GM12801 (cell line): Measurements from ENCODE around the gene RASGEF1B.

Experiments
- TF ChIP-seq, protein P1 (sequence below): IDR thresholded peaks from one replicate; pipeline ENCODE4 v1.5.1; 2011; ENCODE audit warnings: control low read depth; ENCODE audit not compliant: insufficient read length; ENCODE audit errors: extremely low read depth

RASGEF1B gene

DNA sequence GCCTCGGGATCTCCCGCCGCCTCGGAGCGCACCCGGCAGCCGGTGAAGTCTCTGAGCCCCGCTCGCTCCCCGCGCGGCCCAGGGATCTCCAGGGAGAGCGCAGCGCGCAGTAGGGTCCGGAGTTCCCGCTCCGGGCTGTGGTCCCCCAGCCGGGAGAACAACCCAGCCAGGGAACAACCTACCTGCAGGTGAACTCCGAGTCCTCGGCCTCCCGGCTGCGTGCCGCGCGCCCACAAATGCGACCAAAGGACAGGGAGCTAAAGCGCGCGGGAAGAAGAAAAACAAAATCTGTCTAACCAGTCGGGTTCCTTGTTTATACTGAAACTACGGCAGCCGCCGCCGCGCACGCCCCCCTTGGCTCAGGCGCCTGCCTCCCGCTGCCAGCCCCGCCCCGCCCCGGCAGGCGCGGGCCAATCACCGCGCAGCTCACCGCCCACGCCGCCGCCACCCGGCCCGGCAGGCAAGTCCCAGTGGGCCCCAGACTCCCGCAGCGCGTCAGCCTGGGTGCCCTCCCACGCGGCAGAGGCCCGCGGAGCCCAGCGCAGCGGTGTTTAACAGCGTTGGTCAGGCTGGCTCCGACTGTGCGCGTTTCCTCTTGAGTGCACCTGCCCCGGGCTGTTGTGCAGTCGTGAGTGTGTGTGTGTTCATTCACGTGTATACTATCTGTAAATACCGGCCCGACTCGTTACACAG is at the start of gene RASGEF1B:
RASGEF1B (minus strand) TSS at position 320 of the 693 bp plus-strand sequence. CDS start 12,399 bp downstream, outside the sequence.
- TF ChIP-seq, protein P1, sequence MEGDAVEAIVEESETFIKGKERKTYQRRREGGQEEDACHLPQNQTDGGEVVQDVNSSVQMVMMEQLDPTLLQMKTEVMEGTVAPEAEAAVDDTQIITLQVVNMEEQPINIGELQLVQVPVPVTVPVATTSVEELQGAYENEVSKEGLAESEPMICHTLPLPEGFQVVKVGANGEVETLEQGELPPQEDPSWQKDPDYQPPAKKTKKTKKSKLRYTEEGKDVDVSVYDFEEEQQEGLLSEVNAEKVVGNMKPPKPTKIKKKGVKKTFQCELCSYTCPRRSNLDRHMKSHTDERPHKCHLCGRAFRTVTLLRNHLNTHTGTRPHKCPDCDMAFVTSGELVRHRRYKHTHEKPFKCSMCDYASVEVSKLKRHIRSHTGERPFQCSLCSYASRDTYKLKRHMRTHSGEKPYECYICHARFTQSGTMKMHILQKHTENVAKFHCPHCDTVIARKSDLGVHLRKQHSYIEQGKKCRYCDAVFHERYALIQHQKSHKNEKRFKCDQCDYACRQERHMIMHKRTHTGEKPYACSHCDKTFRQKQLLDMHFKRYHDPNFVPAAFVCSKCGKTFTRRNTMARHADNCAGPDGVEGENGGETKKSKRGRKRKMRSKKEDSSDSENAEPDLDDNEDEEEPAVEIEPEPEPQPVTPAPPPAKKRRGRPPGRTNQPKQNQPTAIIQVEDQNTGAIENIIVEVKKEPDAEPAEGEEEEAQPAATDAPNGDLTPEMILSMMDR, result no peak

GRCh38 chr4:81519856-81520255 is 48.1 kb upstream of the RASGEF1B start:
- TF ChIP-seq, protein P1, result no peak

- TF ChIP-seq, protein P1, result no peak
These were observed 47.7 kb upstream of the RASGEF1B start for GRCh38 chr4:81519427-81519773.

GRCh38 chr4:81518762-81519426 is 47.2 kb upstream of the RASGEF1B start:
- TF ChIP-seq, protein P1, result no peak

DNA sequence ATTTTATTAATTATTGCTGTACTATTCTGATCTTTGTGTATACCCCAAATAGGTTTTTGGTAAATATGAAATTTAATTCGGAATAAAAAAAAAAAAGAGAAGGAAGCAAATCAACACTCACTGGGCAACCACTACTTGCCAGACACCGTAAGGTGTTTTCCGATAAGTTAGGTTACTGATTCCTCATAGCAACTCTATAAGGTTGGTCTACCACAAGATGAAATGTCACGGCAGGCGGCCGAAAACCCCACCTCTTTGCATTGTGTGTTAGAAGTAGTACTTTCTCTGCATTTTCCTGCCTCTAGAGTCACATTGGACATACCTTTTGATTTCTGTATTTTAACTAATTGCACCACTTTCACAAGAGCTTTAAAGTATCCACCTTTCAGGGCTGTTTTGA is 44.5 kb upstream of the RASGEF1B start:
- TF ChIP-seq, protein P1, result no peak

DNA sequence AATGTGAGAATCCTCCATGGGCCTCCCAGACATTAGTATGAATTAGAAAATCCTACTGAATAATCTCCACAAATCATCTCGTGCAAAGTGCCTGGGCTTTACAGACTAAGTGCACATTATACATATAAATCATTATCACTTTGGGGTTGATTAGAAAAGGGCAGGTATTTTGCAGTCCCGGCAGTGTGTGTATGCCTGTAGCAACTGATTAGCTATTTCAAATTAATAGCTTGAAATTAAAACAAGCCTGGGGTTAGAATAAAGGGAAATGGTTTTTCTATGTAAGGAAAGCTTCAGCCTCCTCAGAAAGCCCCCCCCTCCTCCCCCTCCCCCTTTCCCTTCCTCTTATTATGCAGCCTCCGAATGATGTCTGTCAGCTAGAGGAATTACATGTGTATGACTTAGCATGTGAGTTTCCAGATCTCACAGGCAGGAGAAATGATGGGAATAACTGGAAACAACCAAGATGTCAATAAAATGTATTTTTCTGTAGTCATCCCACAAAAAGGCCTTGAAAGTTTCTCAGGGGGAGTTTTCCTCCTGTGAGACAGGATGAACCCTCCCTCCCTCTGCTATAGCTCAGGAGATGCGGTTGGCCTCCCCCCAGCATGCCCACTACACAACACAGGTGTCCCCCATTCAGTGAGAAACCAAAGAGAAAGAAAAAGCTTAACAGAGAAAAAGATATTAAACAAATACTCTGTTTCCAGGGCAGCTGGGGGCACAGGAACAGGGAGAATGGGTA is 41.2 kb upstream of the RASGEF1B start:
- TF ChIP-seq, protein P1, result no peak

- TF ChIP-seq, protein P1, result no peak
These were observed 40.5 kb upstream of the RASGEF1B start for GRCh38 chr4:81512001-81512756.
